Lower leg skin (tissue), 3 donors: ENCODE data around the gene FLG2.

Experiments
- POLR2A ChIP-seq, 2 donors: fragments of 450-650 bp; IDR thresholded peaks; one replicate each; pipeline ENCODE4 v1.6.1; 2016 to 2017; ENCODE audit warnings: antibody characterized with exemption in 2 of 2, mild to moderate bottlenecking in 1 of 2, moderate library complexity in 1 of 2
- TF ChIP-seq, protein P1 (sequence below), 3 donors: fragments of 450-650 bp; IDR thresholded peaks; one replicate each; pipeline ENCODE4 v1.5.1; 2016; ENCODE audit warnings: antibody characterized with exemption in 3 of 3, mild to moderate bottlenecking in 3 of 3, moderate library complexity in 2 of 3

DNA sequence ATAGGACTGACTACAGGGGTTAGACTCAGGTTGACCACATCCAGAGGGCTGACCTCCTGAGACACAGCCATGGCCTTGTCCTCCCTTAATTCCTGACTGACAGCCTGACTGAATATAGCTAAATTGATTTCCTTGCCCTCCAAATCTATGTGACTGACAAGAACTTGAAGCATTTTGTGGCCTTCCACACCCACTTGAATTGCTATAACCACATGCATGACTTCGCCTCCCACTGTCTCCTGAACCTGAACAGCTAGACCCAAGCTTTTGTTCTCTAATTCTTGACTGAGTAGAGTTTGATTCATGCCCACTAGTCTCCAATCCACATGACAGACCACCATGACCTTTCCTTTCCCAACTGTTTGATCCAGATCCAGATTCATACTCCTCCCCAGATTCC lies 3.1 kb downstream of the FLG2 start:
- TF ChIP-seq, protein P1, sequence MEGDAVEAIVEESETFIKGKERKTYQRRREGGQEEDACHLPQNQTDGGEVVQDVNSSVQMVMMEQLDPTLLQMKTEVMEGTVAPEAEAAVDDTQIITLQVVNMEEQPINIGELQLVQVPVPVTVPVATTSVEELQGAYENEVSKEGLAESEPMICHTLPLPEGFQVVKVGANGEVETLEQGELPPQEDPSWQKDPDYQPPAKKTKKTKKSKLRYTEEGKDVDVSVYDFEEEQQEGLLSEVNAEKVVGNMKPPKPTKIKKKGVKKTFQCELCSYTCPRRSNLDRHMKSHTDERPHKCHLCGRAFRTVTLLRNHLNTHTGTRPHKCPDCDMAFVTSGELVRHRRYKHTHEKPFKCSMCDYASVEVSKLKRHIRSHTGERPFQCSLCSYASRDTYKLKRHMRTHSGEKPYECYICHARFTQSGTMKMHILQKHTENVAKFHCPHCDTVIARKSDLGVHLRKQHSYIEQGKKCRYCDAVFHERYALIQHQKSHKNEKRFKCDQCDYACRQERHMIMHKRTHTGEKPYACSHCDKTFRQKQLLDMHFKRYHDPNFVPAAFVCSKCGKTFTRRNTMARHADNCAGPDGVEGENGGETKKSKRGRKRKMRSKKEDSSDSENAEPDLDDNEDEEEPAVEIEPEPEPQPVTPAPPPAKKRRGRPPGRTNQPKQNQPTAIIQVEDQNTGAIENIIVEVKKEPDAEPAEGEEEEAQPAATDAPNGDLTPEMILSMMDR (IDR thresholded peaks at IDR 0.05): no peak
- no peak for TF ChIP-seq POLR2A (IDR thresholded peaks at IDR 0.05)
